Adrenal gland (tissue), 5 donors: ENCODE results near the gene AKAP13.

Experiments
- POLR2A ChIP-seq, 2 donors: fragments of 450-650 bp; IDR thresholded peaks; one replicate each; pipeline ENCODE4 v1.6.1; 2017; ENCODE audit warnings: antibody characterized with exemption in 2 of 2, mild to moderate bottlenecking in 2 of 2, moderate library complexity in 1 of 2
- TF ChIP-seq, protein P1 (sequence below), 6 experiments: fragments of 450-650 bp in 4 of 6; fragments of 200-600 bp in 2 of 6; sonication (generic) in 1 of 6; IDR thresholded peaks; 1 replicate in 5 of 6; 2 replicates in 1 of 6; pipeline versions ENCODE4 v1.5.1 to v1.8.0; 2016 to 2021; ENCODE audit warnings: antibody characterized with exemption in 6 of 6, mild to moderate bottlenecking in 2 of 6, moderate library complexity in 1 of 6
- donor health status: DM: no; HTN: no; CAD: no.

DNA sequence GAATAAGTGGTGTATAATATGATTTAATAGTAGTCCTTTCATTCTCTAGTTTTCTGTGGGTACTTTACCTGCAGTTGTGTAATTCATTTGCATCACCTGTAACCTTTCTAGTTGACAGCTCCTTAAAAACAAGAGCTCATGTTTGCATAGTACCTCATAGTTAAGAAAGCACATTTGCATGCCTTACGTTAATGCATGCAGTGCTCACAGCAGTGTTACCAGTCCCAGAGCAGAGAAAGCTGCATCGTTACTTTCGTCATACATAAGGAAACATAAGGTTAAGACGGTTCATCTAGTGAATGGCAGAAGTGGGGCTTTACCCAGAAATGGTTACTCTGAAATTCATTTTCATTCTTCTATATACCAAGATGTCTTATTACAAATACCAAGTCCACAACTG, 111.3 kb downstream of the AKAP13 start:
- TF ChIP-seq, protein P1, sequence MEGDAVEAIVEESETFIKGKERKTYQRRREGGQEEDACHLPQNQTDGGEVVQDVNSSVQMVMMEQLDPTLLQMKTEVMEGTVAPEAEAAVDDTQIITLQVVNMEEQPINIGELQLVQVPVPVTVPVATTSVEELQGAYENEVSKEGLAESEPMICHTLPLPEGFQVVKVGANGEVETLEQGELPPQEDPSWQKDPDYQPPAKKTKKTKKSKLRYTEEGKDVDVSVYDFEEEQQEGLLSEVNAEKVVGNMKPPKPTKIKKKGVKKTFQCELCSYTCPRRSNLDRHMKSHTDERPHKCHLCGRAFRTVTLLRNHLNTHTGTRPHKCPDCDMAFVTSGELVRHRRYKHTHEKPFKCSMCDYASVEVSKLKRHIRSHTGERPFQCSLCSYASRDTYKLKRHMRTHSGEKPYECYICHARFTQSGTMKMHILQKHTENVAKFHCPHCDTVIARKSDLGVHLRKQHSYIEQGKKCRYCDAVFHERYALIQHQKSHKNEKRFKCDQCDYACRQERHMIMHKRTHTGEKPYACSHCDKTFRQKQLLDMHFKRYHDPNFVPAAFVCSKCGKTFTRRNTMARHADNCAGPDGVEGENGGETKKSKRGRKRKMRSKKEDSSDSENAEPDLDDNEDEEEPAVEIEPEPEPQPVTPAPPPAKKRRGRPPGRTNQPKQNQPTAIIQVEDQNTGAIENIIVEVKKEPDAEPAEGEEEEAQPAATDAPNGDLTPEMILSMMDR (IDR thresholded peaks at IDR 0.05) = no peak
- no peak for TF ChIP-seq POLR2A (IDR thresholded peaks at IDR 0.05)
